Stimulated activated CD8-positive, alpha-beta memory T cell treated with anti-CD3 and anti-CD28 coated beads, Interleukin-12 subunit alpha, Interleukin-12 subunit beta, amount 100 ng/mL, for 1 hour (primary cell): ENCODE results near the gene PLEKHM2.
"Not testable (repeated sequence)": the region's sequence is repeated elsewhere in the genome, so short reads cannot be mapped to it uniquely, and the experiment has no call there.

ENCODE experiments used
- DNase-seq: peaks from one replicate; pipeline ENCODE4 v3.0.0-alpha.2; 2020; ENCODE audit warnings: low read depth

PLEKHM2 gene

GRCh38 chr1:15684042-15684461 lies at the start of gene PLEKHM2:
TSS of gene PLEKHM2 (plus strand) at chr1:15684320. CDS start at chr1:15684559, 239 bp downstream.
- DNase-seq: no peak

GRCh38 chr1:15636436-15636835 lies 47.7 kb upstream of the PLEKHM2 start:
- DNase-seq: no peak

- DNase-seq: no peak
Observed at GRCh38 chr1:15637826-15638225, 46.3 kb upstream of the PLEKHM2 start.

GRCh38 chr1:15639262-15639661 lies 44.9 kb upstream of the PLEKHM2 start:
- DNase-seq: no peak

GRCh38 chr1:15639931-15640330 lies 44.2 kb upstream of the PLEKHM2 start:
- DNase-seq: no peak

GRCh38 chr1:15640667-15641066 lies 43.5 kb upstream of the PLEKHM2 start:
- DNase-seq: no peak

- DNase-seq: no peak
Observed at GRCh38 chr1:15649937-15650336, 34.2 kb upstream of the PLEKHM2 start.

GRCh38 chr1:15650433-15650832 lies 33.7 kb upstream of the PLEKHM2 start:
- DNase-seq: no peak

- not testable (repeated sequence) for DNase-seq
Observed at GRCh38 chr1:15652130-15652529, 32.0 kb upstream of the PLEKHM2 start.

GRCh38 chr1:15654091-15654690 lies 29.9 kb upstream of the PLEKHM2 start:
- DNase-seq: no peak

- DNase-seq: no peak
Observed at GRCh38 chr1:15656464-15656863, 27.7 kb upstream of the PLEKHM2 start.

- DNase-seq: no peak
Observed at GRCh38 chr1:15657021-15657420, 27.1 kb upstream of the PLEKHM2 start.

- DNase-seq: no peak
Observed at GRCh38 chr1:15660151-15660550, 24.0 kb upstream of the PLEKHM2 start.

- DNase-seq: no peak
Observed at GRCh38 chr1:15662477-15662876, 21.6 kb upstream of the PLEKHM2 start.

GRCh38 chr1:15663925-15664324 lies 20.2 kb upstream of the PLEKHM2 start:
- no peak for DNase-seq

- no peak for DNase-seq
Observed at GRCh38 chr1:15667362-15667761, 16.8 kb upstream of the PLEKHM2 start.

- DNase-seq: no peak
Observed at GRCh38 chr1:15668089-15668754, 15.9 kb upstream of the PLEKHM2 start.

- no peak for DNase-seq
Observed at GRCh38 chr1:15669074-15669473, 15.0 kb upstream of the PLEKHM2 start.

GRCh38 chr1:15669864-15670263 lies 14.3 kb upstream of the PLEKHM2 start:
- no peak for DNase-seq

- no peak for DNase-seq
Observed at GRCh38 chr1:15671430-15671829, 12.7 kb upstream of the PLEKHM2 start.

- no peak for DNase-seq
Observed at GRCh38 chr1:15674386-15675159, 9.5 kb upstream of the PLEKHM2 start.

- DNase-seq: no peak
Observed at GRCh38 chr1:15676010-15676409, 8.1 kb upstream of the PLEKHM2 start.
